ENCODE results near the gene ITFG1.
"Not testable (repeated sequence)": the region's sequence is repeated elsewhere in the genome, so short reads cannot be mapped to it uniquely, and the experiment has no call there.

DNA sequence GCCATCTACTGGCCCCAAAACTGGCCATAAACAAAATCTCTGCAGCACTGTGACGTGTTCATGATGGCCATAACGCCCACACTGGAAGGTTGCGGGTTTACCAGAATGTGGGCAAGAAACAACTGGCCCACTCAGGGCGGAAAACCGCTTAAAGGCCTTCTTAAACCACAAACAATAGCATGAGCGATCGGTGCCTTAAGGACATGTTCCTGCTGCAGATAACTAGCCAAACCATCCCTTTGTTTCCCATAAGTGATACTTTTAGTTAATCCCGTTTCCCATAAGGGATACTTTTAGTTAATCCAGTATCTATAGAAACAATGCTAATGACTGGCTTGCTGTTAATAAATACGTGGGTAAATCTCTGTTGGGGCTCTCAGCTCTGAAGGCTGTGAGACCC lies 308.4 kb downstream of the ITFG1 start:
- TF ChIP-seq ZNF263, ZNF354B, DMAP1, ZBTB7A (CRISPR knock-in tag; IDR thresholded peaks at IDR 0.05): not testable (repeated sequence)

All from HepG2 (cell line).